ENCODE measurements around the gene EZH2. TPM values are rescaled to one million over a fixed set of nuclear protein-coding genes. Genes with fewer than 3 reads are reported as not detected.

Gene EZH2
- total and polyA plus RNA-seq, 2 donors (not counting 3 experiments of a cell fraction or from before 2014, with no cell fraction given) = 16.9 to 33.4 TPM

DNA sequence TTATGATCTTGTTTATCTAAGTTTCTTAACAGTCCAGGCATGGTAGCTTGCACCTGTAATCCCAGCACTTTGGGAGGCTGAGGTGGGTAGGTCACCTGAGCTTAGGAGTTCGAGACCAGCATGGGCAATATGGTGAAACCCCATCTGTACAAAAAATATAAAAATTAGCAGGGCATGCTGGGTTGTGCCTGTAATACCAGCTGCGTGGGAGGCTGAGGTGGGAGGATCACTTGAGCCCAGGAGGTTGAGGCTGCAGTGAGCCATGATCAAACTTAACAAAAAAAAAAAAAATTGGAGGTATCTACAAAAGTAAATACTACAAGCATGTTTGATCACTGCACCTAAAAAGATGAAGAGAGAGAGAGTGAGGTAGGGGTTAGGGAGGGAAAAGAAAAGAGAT lies 9.0 kb upstream of the EZH2 start:
- dilution Hi-C loops (cut with MboI; ENCODE audit: extremely low pct_ligation_motif_present, low sequenced_read_pairs) (no loop called here), intact Hi-C loops (cut with micrococcal nuclease) (no loop called here)
- no peaks in the 10 kb centered on the region for H3K36me3 ChIP-seq (ENCODE audit: control insufficient read depth in 2 of 2, extremely low read depth in 1 of 2, insufficient read depth in 2 of 2, low read length in 2 of 2)
- no peak overlapping the region for H2AFZ ChIP-seq (ENCODE audit: low read depth, low read length)
- DNase-seq (ENCODE audit: low read depth, low spot score) (no peak), FAIRE-seq (no peak)
- TF ChIP-seq EZH2 (IDR thresholded peaks at IDR 0.05; ENCODE audit: borderline replicate concordance, low read depth, low read length, severe bottlenecking) = no peak
- no peak for TF ChIP-seq MYC (IDR thresholded peaks at IDR 0.05; ENCODE audit: low read depth, low read length)
- TF ChIP-seq FOS (IDR thresholded peaks at IDR 0.05; ENCODE audit: borderline replicate concordance, insufficient read depth, low read length) = no peak
- no peak for TF ChIP-seq POLR2A (IDR thresholded peaks at IDR 0.05; ENCODE audit: low read depth, low read length)
- no peak for TF ChIP-seq MAX (IDR thresholded peaks at IDR 0.05; ENCODE audit: insufficient read depth, insufficient read length)
- TF ChIP-seq JUN (IDR thresholded peaks at IDR 0.05; ENCODE audit: borderline replicate concordance, insufficient read depth, insufficient read length, low read depth) = no peak
- no peak for TF ChIP-seq GATA2 (IDR thresholded peaks at IDR 0.05; ENCODE audit: insufficient read depth, insufficient read length, low read depth, low read length)
- no peak for TF ChIP-seq CTCF (IDR thresholded peaks at IDR 0.05; ENCODE audit: extremely low read depth in 1 of 2, insufficient read depth in 1 of 2, low read depth in 1 of 2, low read length in 2 of 2)
- TF ChIP-seq POLR2AphosphoS5 (IDR thresholded peaks at IDR 0.05; ENCODE audit: insufficient read depth, low read depth, low read length) = no peak
- H3K9ac ChIP-seq (replicated peaks; ENCODE audit: extremely low read depth, insufficient read depth, low read length) = no peak overlapping the region
- H3K4me1 ChIP-seq (ENCODE audit: control insufficient read depth, extremely low read depth, insufficient read depth, low read length) = no peaks in the 10 kb centered on the region
- no peak overlapping the region for H3K4me2 ChIP-seq (ENCODE audit: insufficient read depth, low read length)
- BruUV-seq (replicated peaks) = no TSS peak
- no peaks in the 10 kb centered on the region for H4K20me1 ChIP-seq (replicated peaks; ENCODE audit: control insufficient read depth, extremely low read depth, insufficient read depth, low read length)
- H3K27ac ChIP-seq (ENCODE audit: insufficient read depth, low read depth, low read length) = no peak overlapping the region
- POLR2A ChIA-PET = no interaction called here
- H3K4me3 ChIP-seq (replicated peaks in 1 of 3; ENCODE audit: insufficient read depth in 1 of 3, low read depth in 1 of 3, low read length in 3 of 3) = no peak overlapping the region
- H3K9me1 ChIP-seq (replicated peaks; ENCODE audit: control insufficient read depth, extremely low read depth, insufficient read depth, low read length) = no peaks in the 10 kb centered on the region
- H3K79me2 ChIP-seq (ENCODE audit: control insufficient read depth, insufficient read depth, low read length) = no peaks in the 10 kb centered on the region
- H3K9me3 ChIP-seq (replicated peaks; ENCODE audit: control insufficient read depth, insufficient read depth, low read length) = no peaks in the 10 kb centered on the region
- CTCF ChIA-PET = no interaction called here
- H3K27me3 ChIP-seq (ENCODE audit: control insufficient read depth in 2 of 2, insufficient read depth in 2 of 2, low read length in 2 of 2) = peaks cover 0 to 2% of the 10 kb centered on the region in 2 experiments
